ENCODE results near the gene OXCT1. TPM values are rescaled to one million over a fixed set of nuclear protein-coding genes. Genes with fewer than 3 reads are reported as not detected.

OXCT1 gene
- total RNA-seq, 1 donor from 2014 or later, result 27.4 TPM

- Mint-ChIP-seq H3K36me3 (ENCODE audit: low read depth) (peaks cover 28% of the 10 kb centered on the region), H3K4me1 (no peaks in the 10 kb centered on the region), H3K27ac (no peak overlapping the region), H3K4me3 (no peak overlapping the region), H3K9me3 (no peaks in the 10 kb centered on the region), H3K27me3 (no peaks in the 10 kb centered on the region)
- CTCF ChIA-PET, result no interaction called here
- DNase-seq, result no peak
- POLR2A ChIA-PET, result no interaction called here
- intact Hi-C loops (cut with micrococcal nuclease), result no loop called here
- TF ChIP-seq CTCF (IDR thresholded peaks at IDR 0.05), result no peak
- ATAC-seq (ENCODE audit: low read depth), result no peak
These were observed 48.2 kb downstream of the OXCT1 start for GRCh38 chr5:41822036-41822435.

GRCh38 chr5:41821051-41821450, 49.2 kb downstream of the OXCT1 start:
- H3K9me3 Mint-ChIP-seq, result no peaks in the 10 kb centered on the region
- CTCF ChIA-PET, result no interaction called here
- H3K27ac Mint-ChIP-seq, result no peak overlapping the region
- no peaks in the 10 kb centered on the region for H3K27me3 Mint-ChIP-seq
- intact Hi-C loops (cut with micrococcal nuclease), result no loop called here
- POLR2A ChIA-PET, result no interaction called here
- TF ChIP-seq CTCF (IDR thresholded peaks at IDR 0.05), result no peak
- DNase-seq (no peak), ATAC-seq (ENCODE audit: low read depth) (no peak)
- peaks cover 20% of the 10 kb centered on the region for H3K36me3 Mint-ChIP-seq (ENCODE audit: low read depth)
- H3K4me1 Mint-ChIP-seq, result peaks cover 5% of the 10 kb centered on the region
- H3K4me3 Mint-ChIP-seq, result no peak overlapping the region

- ChIA-PET CTCF (no interaction called here), POLR2A (no interaction called here)
- no peak overlapping the region for H3K27ac Mint-ChIP-seq
- TF ChIP-seq CTCF (IDR thresholded peaks at IDR 0.05), result no peak
- H3K27me3 Mint-ChIP-seq, result no peaks in the 10 kb centered on the region
- intact Hi-C loops (cut with micrococcal nuclease), result no loop called here
- peaks cover 15% of the 10 kb centered on the region for H3K36me3 Mint-ChIP-seq (ENCODE audit: low read depth)
- H3K4me3 Mint-ChIP-seq, result no peak overlapping the region
- H3K9me3 Mint-ChIP-seq, result no peaks in the 10 kb centered on the region
- DNase-seq (no peak), ATAC-seq (ENCODE audit: low read depth) (no peak)
- peaks cover 7% of the 10 kb centered on the region for H3K4me1 Mint-ChIP-seq
These were observed 50.1 kb downstream of the OXCT1 start for GRCh38 chr5:41820150-41820549.

DNA sequence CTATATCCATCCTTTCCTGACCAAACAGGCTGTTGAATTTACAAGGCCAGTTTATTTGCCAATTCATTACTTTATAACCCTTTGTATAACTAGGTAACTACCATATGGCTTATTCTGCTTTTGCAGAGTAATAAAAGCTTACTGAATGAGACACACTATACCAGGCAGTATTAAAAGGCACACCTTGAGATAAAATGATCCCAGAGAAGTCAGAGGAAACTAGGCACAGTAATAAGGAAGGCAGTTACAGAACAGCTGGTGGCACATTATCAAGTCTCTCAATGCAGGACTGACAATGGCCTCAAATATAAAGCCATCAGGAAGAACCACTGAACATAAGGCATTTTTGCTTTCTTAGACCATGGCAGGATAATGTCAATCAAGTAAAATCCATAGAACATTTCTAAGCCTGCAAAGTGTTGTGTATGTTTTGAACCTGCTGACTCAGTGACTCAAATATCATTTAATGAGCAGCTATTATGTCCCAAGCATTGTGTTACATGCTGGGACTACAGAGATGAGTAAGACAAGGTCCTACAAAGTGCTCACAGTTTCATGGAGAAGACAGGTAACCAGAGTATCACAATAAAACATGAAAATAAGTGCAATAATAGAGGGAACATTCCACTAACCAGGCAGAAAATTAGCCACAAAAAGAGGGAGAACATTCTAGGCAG, 52.5 kb downstream of the OXCT1 start:
- peaks cover 7% of the 10 kb centered on the region for H3K4me1 Mint-ChIP-seq
- TF ChIP-seq CTCF (IDR thresholded peaks at IDR 0.05), result no peak
- ChIA-PET CTCF (no interaction called here), POLR2A (no interaction called here)
- DNase-seq (no peak), ATAC-seq (ENCODE audit: low read depth) (no peak)
- peaks cover 2% of the 10 kb centered on the region for H3K9me3 Mint-ChIP-seq
- H3K4me3 Mint-ChIP-seq, result no peak overlapping the region
- peaks cover 8% of the 10 kb centered on the region for H3K36me3 Mint-ChIP-seq (ENCODE audit: low read depth)
- no peaks in the 10 kb centered on the region for H3K27me3 Mint-ChIP-seq
- intact Hi-C loops (cut with micrococcal nuclease), result no loop called here
- no peak overlapping the region for H3K27ac Mint-ChIP-seq

GRCh38 chr5:41815663-41816229, 54.5 kb downstream of the OXCT1 start:
- H3K27ac Mint-ChIP-seq, result no peak overlapping the region
- no peak for ATAC-seq (ENCODE audit: low read depth)
- no peak for TF ChIP-seq CTCF (IDR thresholded peaks at IDR 0.05)
- no peak overlapping the region for H3K4me3 Mint-ChIP-seq
- intact Hi-C loops (cut with micrococcal nuclease), result no loop called here
- H3K9me3 Mint-ChIP-seq, result peaks cover 2% of the 10 kb centered on the region
- H3K4me1 Mint-ChIP-seq, result peaks cover 9% of the 10 kb centered on the region
- DNase-seq, result no peak
- H3K36me3 Mint-ChIP-seq (ENCODE audit: low read depth), result peaks cover 9% of the 10 kb centered on the region
- ChIA-PET POLR2A (no interaction called here), CTCF (no interaction called here)
- H3K27me3 Mint-ChIP-seq, result no peaks in the 10 kb centered on the region
